Measurements from ENCODE around the gene TMEM161B.

DNA sequence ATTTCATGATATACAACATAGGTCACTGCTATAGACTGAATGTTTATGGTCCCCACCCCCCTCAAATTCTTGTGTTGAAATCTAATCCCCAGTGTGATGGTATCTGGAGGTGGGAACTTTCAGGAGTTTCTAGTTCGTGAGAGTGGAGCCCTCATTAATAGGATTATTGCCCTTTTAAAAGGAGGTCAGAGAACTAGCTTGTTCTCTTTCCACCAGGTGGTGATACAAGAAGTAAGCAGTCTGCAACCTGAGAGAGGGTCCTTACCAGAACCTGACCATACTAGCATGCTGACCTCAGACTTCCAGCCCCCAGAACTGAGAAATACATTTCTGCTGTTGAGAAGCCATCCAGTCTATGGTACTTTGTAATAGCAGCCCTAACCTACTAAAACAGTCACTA is 33.3 kb downstream of the TMEM161B start:
- TF ChIP-seq, protein P1, sequence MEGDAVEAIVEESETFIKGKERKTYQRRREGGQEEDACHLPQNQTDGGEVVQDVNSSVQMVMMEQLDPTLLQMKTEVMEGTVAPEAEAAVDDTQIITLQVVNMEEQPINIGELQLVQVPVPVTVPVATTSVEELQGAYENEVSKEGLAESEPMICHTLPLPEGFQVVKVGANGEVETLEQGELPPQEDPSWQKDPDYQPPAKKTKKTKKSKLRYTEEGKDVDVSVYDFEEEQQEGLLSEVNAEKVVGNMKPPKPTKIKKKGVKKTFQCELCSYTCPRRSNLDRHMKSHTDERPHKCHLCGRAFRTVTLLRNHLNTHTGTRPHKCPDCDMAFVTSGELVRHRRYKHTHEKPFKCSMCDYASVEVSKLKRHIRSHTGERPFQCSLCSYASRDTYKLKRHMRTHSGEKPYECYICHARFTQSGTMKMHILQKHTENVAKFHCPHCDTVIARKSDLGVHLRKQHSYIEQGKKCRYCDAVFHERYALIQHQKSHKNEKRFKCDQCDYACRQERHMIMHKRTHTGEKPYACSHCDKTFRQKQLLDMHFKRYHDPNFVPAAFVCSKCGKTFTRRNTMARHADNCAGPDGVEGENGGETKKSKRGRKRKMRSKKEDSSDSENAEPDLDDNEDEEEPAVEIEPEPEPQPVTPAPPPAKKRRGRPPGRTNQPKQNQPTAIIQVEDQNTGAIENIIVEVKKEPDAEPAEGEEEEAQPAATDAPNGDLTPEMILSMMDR (IDR thresholded peaks at IDR 0.05) = no peak
- no peak for TF ChIP-seq POLR2A (IDR thresholded peaks at IDR 0.05)

All from heart left ventricle (tissue), 13 donors.